ENCODE data around the gene ADAMTSL1. TPM values are rescaled to one million over a fixed set of nuclear protein-coding genes. Genes with fewer than 3 reads are reported as not detected.

ADAMTSL1 gene
- polyA plus RNA-seq, 1 experiment = 17.2 TPM

- no peaks in the 10 kb centered on the region for H3K36me3 ChIP-seq (ENCODE audit: control insufficient read depth, insufficient read depth, low read length)
- no peaks in the 10 kb centered on the region; the same call in 1 of the 2 replicates for H3K27me3 ChIP-seq (ENCODE audit: control insufficient read depth, insufficient read depth, low read length)
- CTCF ChIA-PET = no interaction called here
- TF ChIP-seq CTCF (IDR thresholded peaks at IDR 0.05; ENCODE audit: insufficient read depth, low read depth, low read length) = no peak
- no peak for DNase-seq (ENCODE audit: low read depth)
- H3K4me3 ChIP-seq (ENCODE audit: low read depth, low read length) = no peak overlapping the region
- POLR2A ChIA-PET = no interaction called here
Measured at GRCh38 chr9:18665947-18666346, 192.0 kb downstream of the ADAMTSL1 start.

GRCh38 chr9:18666348-18666747 is 192.4 kb downstream of the ADAMTSL1 start:
- H3K36me3 ChIP-seq (ENCODE audit: control insufficient read depth, insufficient read depth, low read length) = no peaks in the 10 kb centered on the region
- ChIA-PET CTCF (no interaction called here), POLR2A (interaction anchor here (0.6 kb wide), 1 partner anchor 383 kb away, joined by 3 read pairs; the partner anchor contains the start of gene RRAGA)
- no peaks in the 10 kb centered on the region; the same call in 1 of the 2 replicates for H3K27me3 ChIP-seq (ENCODE audit: control insufficient read depth, insufficient read depth, low read length)
- DNase-seq (ENCODE audit: low read depth) = no peak
- no peak overlapping the region for H3K4me3 ChIP-seq (ENCODE audit: low read depth, low read length)
- no peak for TF ChIP-seq CTCF (IDR thresholded peaks at IDR 0.05; ENCODE audit: insufficient read depth, low read depth, low read length)

- CTCF ChIA-PET = interaction anchor here (0.7 kb wide), 1 partner anchor 423 kb away, joined by 4 read pairs; no protein-coding TSS in a partner anchor
- Histone ChIP-seq H3K4me3 (ENCODE audit: low read depth, low read length) (no peak overlapping the region), H3K27me3 (ENCODE audit: control insufficient read depth, insufficient read depth, low read length) (no peaks in the 10 kb centered on the region; the same call in 1 of the 2 replicates), H3K36me3 (ENCODE audit: control insufficient read depth, insufficient read depth, low read length) (no peaks in the 10 kb centered on the region)
- no peak for TF ChIP-seq CTCF (IDR thresholded peaks at IDR 0.05; ENCODE audit: insufficient read depth, low read depth, low read length)
- DNase-seq (ENCODE audit: low read depth) = no peak
- POLR2A ChIA-PET = interaction anchor here (0.6 kb wide), 1 partner anchor 382 kb away, joined by 3 read pairs; the partner anchor contains the start of gene RRAGA
Measured at GRCh38 chr9:18666986-18667772, 193.2 kb downstream of the ADAMTSL1 start.

- TF ChIP-seq CTCF (IDR thresholded peaks at IDR 0.05; ENCODE audit: insufficient read depth, low read depth, low read length) = no peak
- Histone ChIP-seq H3K27me3 (ENCODE audit: control insufficient read depth, insufficient read depth, low read length) (no peaks in the 10 kb centered on the region; the same call in 1 of the 2 replicates), H3K36me3 (ENCODE audit: control insufficient read depth, insufficient read depth, low read length) (no peaks in the 10 kb centered on the region), H3K4me3 (ENCODE audit: low read depth, low read length) (no peak overlapping the region)
- no peak for DNase-seq (ENCODE audit: low read depth)
- POLR2A ChIA-PET = no interaction called here
- CTCF ChIA-PET = interaction anchor here (0.6 kb wide), 1 partner anchor 344 kb away, joined by 3 read pairs; no protein-coding TSS in a partner anchor
Measured at GRCh38 chr9:18668944-18669343, 195.0 kb downstream of the ADAMTSL1 start.

- no peaks in the 10 kb centered on the region; the same call in 1 of the 2 replicates for H3K27me3 ChIP-seq (ENCODE audit: control insufficient read depth, insufficient read depth, low read length)
- ChIA-PET CTCF (no interaction called here), POLR2A (no interaction called here)
- no peak for DNase-seq (ENCODE audit: low read depth)
- H3K4me3 ChIP-seq (ENCODE audit: low read depth, low read length) = no peak overlapping the region
- TF ChIP-seq CTCF (IDR thresholded peaks at IDR 0.05; ENCODE audit: insufficient read depth, low read depth, low read length) = no peak
- no peaks in the 10 kb centered on the region for H3K36me3 ChIP-seq (ENCODE audit: control insufficient read depth, insufficient read depth, low read length)
Measured at GRCh38 chr9:18672706-18673105, 198.8 kb downstream of the ADAMTSL1 start.
